DMS114 treated with DMSO at 0.1 percent for 48 hours (cell line): ENCODE results near the gene POLRMT.
"Not testable (repeated sequence)": the region's sequence is repeated elsewhere in the genome, so short reads cannot be mapped to it uniquely, and the experiment has no call there.

ENCODE experiments used
- DNase-seq: peaks from one replicate; lab custom pipeline; 2025; ENCODE audit not compliant: unreplicated experiment; lab: John Stamatoyannopoulos, UW

Gene POLRMT

GRCh38 chr19:613732-614567, 19.4 kb downstream of the POLRMT start:
- no peak for DNase-seq

GRCh38 chr19:612941-613340, 20.4 kb downstream of the POLRMT start:
- DNase-seq: no peak

- DNase-seq: no peak
Observed at GRCh38 chr19:611481-611868, 21.9 kb downstream of the POLRMT start.

GRCh38 chr19:610801-611480, 22.4 kb downstream of the POLRMT start:
- DNase-seq: no peak

GRCh38 chr19:610071-610800, 23.1 kb downstream of the POLRMT start:
- no peak for DNase-seq

- DNase-seq: no peak
Observed at GRCh38 chr19:609004-609346, 24.4 kb downstream of the POLRMT start.

GRCh38 chr19:608155-609003, 25.0 kb downstream of the POLRMT start:
- no peak for DNase-seq

DNA sequence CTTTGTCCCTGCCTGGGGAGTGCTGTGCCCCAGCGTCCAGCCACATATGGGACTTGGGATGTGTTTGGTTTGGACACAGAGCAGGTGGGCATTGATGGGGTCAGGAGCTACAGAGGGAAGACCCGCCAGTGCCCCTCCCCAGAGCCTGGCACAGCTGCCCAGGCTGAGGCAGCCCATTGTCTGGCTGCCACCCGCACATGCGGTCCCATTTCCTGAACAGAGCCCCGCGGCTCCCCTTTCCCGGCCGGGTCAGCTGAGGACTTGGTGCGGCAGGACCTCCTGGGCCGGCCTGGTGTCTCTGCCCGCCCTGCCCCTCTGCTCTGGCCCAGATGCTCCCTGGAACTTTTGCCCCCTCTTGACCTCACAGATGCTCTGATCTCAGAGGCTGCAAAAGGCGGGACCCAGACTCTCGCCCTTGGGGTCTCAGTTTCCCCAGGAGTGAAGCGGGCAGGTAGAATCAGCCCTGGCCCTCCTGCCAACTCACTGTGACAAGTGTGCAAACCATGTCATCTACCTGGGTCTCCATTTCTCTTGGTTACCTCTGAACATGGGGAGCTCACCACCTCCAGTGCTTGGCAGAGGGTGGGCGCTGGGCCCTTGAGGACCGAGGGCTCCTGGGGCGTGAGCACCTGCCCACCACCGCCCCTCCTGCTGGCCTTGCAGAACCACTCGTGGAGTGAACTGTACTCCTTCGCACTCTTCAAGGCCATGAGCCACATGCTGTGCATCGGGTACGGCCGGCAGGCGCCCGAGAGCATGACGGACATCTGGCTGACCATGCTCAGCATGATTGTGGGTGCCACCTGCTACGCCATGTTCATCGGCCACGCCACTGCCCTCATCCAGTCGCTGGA, 25.8 kb downstream of the POLRMT start:
- DNase-seq: no peak

GRCh38 chr19:605061-605971, 28.0 kb downstream of the POLRMT start:
- DNase-seq: not testable (repeated sequence)

DNA sequence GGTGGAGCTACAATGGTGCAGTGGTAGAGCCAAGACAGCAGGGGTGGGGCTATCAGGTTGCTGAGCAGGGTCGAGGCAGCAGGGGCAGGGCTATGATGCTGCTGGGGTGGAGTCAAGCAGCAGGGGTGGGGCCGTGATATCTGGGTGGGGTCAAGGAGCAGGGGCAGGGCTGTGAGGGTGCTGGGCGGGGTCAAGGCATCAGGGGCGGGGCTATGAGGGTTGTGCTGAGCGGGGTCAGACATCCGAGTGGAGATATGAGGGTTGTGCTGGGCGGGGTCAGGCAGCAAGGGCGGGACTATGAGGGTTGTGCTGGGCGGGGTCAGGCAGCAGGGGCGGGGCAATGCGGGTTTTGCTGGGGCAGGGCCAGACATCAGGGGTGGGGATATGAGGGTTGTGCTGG, 29.0 kb downstream of the POLRMT start:
- DNase-seq: no peak

DNA sequence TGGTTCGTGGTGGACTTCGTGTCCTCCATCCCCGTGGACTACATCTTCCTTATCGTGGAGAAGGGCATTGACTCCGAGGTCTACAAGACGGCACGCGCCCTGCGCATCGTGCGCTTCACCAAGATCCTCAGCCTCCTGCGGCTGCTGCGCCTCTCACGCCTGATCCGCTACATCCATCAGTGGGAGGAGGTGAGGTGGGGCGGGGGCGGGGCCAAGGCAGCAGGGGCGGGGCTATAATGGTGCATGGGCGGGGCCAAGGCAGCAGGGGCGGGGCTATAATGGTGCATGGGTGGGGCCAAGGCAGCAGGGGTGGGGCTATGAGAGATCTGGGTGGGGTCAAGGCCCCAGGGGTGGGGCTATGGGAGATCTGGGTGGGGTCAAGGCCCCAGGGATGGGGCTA, 29.6 kb downstream of the POLRMT start:
- not testable (repeated sequence) for DNase-seq

GRCh38 chr19:603302-603639, 30.1 kb downstream of the POLRMT start:
- not testable (repeated sequence) for DNase-seq

DNA sequence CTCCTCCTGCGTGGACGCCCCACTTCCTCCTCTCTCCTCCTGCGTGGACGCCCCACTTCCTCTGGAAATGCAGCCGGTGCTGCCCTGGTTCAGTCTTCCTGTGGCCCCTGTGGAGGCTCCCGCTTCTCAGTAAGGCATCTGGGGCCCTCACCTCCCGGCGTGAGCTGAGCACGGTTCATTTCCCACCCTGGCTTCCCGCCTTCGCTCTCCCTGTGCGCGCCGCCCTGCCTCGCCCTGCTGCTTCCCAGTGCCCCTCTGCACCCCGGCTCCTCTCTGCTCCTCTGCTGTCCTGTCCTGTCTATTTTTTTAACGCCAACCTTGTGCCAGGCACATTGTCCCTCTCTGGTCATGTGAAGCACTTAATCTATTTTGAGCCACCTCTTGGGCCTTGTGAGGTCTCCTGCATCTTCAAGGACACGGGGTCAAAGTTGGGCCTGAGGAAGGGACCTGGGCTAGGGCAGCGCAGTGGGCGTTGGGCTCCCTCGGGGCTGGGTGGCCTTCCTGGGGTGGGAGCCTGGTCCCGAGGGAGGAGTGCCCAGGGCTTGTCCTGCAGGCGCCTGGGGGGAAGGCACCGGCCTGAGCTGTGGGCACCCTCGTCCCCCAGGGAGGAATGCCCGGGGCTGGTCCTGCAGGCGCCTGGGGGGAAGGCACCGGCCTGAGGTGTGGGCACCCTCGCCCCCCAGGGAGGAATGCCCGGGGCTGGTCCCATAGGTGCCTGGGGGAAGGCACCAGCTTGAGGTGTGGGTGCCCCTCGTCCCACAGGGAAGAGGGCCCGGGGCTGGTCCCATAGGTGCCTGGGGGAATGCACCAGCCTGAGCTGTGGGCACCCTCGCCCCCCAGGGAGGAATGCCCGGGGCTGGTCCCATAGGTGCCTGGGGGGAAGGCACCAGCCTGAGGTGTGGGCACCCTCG, 30.7 kb downstream of the POLRMT start:
- DNase-seq: no peak

DNA sequence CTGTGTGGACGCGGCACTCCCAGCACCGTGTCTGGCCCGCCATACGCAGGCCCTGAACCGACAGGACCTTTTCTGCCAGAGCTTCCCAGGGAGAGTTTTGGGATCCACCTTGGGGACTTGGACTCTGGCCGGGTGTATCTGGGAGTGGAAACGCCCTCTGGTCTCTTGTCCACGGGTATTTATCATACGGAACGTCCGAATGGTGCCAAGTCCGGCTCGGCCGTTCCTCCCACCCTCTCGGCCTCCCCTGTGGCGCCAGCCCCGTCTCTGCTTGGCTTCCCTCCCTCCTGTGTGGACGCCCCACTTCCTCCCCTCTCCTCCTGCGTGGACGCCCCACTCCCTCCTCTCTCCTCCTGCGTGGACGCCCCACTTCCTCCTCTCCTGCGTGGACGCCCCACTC, 31.5 kb downstream of the POLRMT start:
- no peak for DNase-seq

GRCh38 chr19:601310-601709, 32.0 kb downstream of the POLRMT start:
- DNase-seq: no peak

DNA sequence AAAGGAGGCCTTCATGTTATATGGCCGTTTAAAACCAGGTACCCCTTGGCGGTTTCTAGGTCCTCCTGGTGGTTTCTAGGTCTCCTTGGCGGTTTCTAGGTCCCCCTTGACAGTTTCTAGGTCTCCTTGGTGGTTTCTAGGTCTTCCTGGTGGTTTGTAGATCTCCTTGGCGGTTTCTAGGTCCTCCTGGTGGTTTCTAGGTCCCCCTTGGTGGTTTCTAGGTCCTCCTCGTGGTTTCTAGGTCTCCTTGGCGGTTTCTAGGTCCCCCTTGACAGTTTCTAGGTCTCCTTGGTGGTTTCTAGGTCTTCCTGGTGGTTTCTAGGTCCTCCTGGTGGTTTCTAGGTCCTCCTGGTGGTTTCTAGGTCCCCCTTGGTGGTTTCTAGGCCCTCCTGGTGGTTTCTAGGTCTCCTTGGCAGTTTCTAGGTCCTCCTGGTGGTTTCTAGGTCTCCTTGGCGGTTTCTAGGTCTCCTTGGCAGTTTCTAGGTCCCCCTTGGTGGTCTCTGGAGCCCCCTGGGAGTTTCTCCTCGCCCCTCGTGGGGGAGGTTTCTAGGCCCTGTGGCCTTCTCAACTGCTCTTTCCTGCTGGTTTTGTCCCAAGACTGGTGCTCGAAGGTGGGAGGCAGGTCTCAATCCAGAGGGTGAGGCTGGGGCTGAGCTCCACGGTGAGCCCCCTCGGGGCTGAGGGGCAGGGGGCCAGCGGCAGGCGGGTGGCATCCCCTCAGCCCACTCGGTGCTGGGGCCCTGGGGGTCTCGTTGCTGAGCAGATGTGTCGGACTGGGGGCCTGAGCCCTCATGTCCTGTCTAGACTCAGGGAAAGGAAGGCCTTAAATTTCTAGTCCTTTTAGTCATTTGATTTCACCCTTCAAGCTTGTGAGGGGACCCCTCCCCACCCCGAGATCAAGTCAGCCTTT, 35.7 kb downstream of the POLRMT start:
- DNase-seq: no peak

- DNase-seq: no peak
Observed at GRCh38 chr19:596263-596655, 37.1 kb downstream of the POLRMT start.
